B cell (primary cell): ENCODE data around the gene DENND1C.

Experiments
- EZH2 ChIP-seq: IDR thresholded peaks from 2 replicates; pipeline ENCODE4 v1.6.1; 2012; ENCODE audit warnings: borderline replicate concordance, low read depth, mild to moderate bottlenecking, moderate library complexity, low read length; ENCODE audit not compliant: insufficient read depth, poor library complexity, severe bottlenecking
- TF ChIP-seq, protein P1 (sequence below): fragments of 200-600 bp; IDR thresholded peaks from one replicate; pipeline ENCODE4 v1.8.0; 2022; ENCODE audit warnings: antibody characterized with exemption, mild to moderate bottlenecking

DNA sequence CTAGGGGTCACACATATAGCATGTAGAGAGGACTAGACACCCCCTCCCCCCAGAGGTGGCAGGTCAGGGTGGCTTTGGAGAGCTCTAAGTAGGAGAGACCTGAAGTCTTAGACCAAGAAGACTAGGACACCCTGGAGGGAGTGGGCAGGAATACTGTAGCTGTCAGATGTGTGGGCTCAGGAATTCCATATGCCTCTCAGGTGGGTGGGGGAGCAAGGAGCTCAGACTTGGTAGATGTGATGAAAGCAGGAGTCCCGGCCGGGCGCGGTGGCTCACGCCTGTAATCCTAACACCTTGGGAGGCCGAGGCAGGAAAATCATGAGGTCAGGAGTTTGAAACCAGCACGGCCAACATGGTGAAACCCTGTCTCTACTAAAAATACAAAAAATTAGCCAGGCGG is 15.9 kb downstream of the DENND1C start:
- TF ChIP-seq, protein P1, sequence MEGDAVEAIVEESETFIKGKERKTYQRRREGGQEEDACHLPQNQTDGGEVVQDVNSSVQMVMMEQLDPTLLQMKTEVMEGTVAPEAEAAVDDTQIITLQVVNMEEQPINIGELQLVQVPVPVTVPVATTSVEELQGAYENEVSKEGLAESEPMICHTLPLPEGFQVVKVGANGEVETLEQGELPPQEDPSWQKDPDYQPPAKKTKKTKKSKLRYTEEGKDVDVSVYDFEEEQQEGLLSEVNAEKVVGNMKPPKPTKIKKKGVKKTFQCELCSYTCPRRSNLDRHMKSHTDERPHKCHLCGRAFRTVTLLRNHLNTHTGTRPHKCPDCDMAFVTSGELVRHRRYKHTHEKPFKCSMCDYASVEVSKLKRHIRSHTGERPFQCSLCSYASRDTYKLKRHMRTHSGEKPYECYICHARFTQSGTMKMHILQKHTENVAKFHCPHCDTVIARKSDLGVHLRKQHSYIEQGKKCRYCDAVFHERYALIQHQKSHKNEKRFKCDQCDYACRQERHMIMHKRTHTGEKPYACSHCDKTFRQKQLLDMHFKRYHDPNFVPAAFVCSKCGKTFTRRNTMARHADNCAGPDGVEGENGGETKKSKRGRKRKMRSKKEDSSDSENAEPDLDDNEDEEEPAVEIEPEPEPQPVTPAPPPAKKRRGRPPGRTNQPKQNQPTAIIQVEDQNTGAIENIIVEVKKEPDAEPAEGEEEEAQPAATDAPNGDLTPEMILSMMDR = no peak
- no peak for TF ChIP-seq EZH2
